ENCODE results near the gene SLC2A1. TPM values are rescaled to one million over a fixed set of nuclear protein-coding genes. Genes with fewer than 3 reads are reported as not detected.

The SLC2A1 gene
- total and polyA plus RNA-seq, 2 of the 13 experiments (the other 11 are each of a cell fraction or from before 2014, with no cell fraction given), result 125 to 423 TPM

GRCh38 chr1:42904434-42904833, 54.2 kb downstream of the SLC2A1 start:
- no peaks in the 10 kb centered on the region for H3K79me2 ChIP-seq (ENCODE audit: insufficient read depth, low read length)
- no peaks in the 10 kb centered on the region for H3K4me1 ChIP-seq (ENCODE audit: insufficient read depth, low read length)
- peaks cover 3 to 19% of the 10 kb centered on the region in 2 experiments; a peak in 3 of 5 replicates for H3K27me3 ChIP-seq (ENCODE audit: control insufficient read depth in 1 of 2, insufficient read depth in 2 of 2, low read length in 2 of 2)
- intact Hi-C loops (cut with micrococcal nuclease; ENCODE audit: unreplicated experiment), result no loop called here
- H3K4me3 ChIP-seq (replicated peaks in 1 of 3; ENCODE audit: insufficient read depth in 1 of 3, low read depth in 2 of 3, low read length in 3 of 3), result no peak overlapping the region
- POLR2A ChIA-PET, result no interaction called here
- H3K9me3 ChIP-seq (ENCODE audit: low read length), result no peaks in the 10 kb centered on the region
- 0% methylated on average over 1 of the region's 1 CpG for WGBS (ENCODE audit: low lambda C conversion rate)
- H3K4me2 ChIP-seq (ENCODE audit: low read depth, low read length), result no peak overlapping the region
- no peaks in the 10 kb centered on the region for H3K36me3 ChIP-seq (replicated peaks in 1 of 2; ENCODE audit: control insufficient read depth in 1 of 2, insufficient read depth in 2 of 2, low read length in 2 of 2)
- no peak for DNase-seq (ENCODE audit: low spot score)
- in situ Hi-C loops (cut with HindIII; ENCODE audit: extremely low pct_ligation_motif_present, low pct_unique_long_range_greater_than_20kb), result loop anchor here (5.0 to 25.0 kb wide), 3 partner anchors 57 to 508 kb away; partner anchors contain the start of gene ZNF691
- BruUV-seq (replicated peaks), result no TSS peak
- H2AFZ ChIP-seq (ENCODE audit: low read length), result no peak overlapping the region
- no peak for FAIRE-seq
- ATAC-seq, result no peak
- H3K9ac ChIP-seq (ENCODE audit: insufficient read depth, low read depth, low read length), result no peak overlapping the region
- CTCF ChIA-PET (ENCODE audit: low intra/inter-chr PET ratio, low total read pairs), result no interaction called here
- TF ChIP-seq ZNF552 (CRISPR knock-in tag; IDR thresholded peaks at IDR 0.05; ENCODE audit: borderline replicate concordance) (no peak), MAZ (IDR thresholded peaks at IDR 0.05; ENCODE audit: borderline replicate concordance, low read depth, low read length) (no peak), MAZ (CRISPR knock-in tag; IDR thresholded peaks at IDR 0.05; ENCODE audit: low read depth) (no peak), DZIP1 (CRISPR knock-in tag; IDR thresholded peaks at IDR 0.05) (no peak), MEIS2 (CRISPR knock-in tag; IDR thresholded peaks at IDR 0.05) (no peak), ZBTB26 (CRISPR knock-in tag; IDR thresholded peaks at IDR 0.05; ENCODE audit: borderline replicate concordance) (no peak), DR1 (CRISPR knock-in tag; IDR thresholded peaks at IDR 0.05) (no peak), ZNF143 (CRISPR knock-in tag; IDR thresholded peaks at IDR 0.05) (no peak), MEIS1 (CRISPR knock-in tag; IDR thresholded peaks at IDR 0.05; ENCODE audit: borderline replicate concordance) (no peak), ZMYM3 (CRISPR knock-in tag; IDR thresholded peaks at IDR 0.05) (no peak), MATR3 (CRISPR knock-in tag; IDR thresholded peaks at IDR 0.05) (no peak), ZSCAN20 (CRISPR knock-in tag; IDR thresholded peaks at IDR 0.05; ENCODE audit: borderline replicate concordance) (no peak), ZNF569 (CRISPR knock-in tag; IDR thresholded peaks at IDR 0.05; ENCODE audit: borderline replicate concordance) (no peak), ARID4A (CRISPR knock-in tag; IDR thresholded peaks at IDR 0.05; ENCODE audit: borderline replicate concordance) (no peak)
- no peaks in the 10 kb centered on the region for H4K20me1 ChIP-seq (ENCODE audit: insufficient read depth, low read length)
- no peak overlapping the region for H3K27ac ChIP-seq (ENCODE audit: extremely low read length, insufficient read depth, low read length)
